SU-DHL-6 (cell line): ENCODE measurements around the gene NUBP2.

Experiments
- H2AFZ ChIP-seq: fragments of 200-600 bp; sonication (generic); 2 replicates; pipeline ENCODE4 v1.6.1; 2014; ENCODE audit warnings: low read depth, mild to moderate bottlenecking, moderate library complexity, mixed read lengths, antibody characterized with exemption, low read length; ENCODE audit not compliant: severe bottlenecking
- H3F3A ChIP-seq: fragments of 200-600 bp; shearing (Covaris generic); 2 replicates; pipeline ENCODE4 v1.6.0; 2016; ENCODE audit warnings: antibody characterized with exemption, mild to moderate bottlenecking; ENCODE audit not compliant: insufficient read depth
- H3K27ac ChIP-seq: fragments of 200-600 bp; sonication (generic); 2 replicates; pipeline ENCODE4 v1.5.1; 2016; ENCODE audit warnings: low read depth, mild to moderate bottlenecking, low read length, moderate library complexity, mixed read lengths
- H3K27me3 ChIP-seq: fragments of 200-600 bp; sonication (generic), shearing (Covaris generic); 2 replicates; pipeline ENCODE4 v1.6.0; 2014; ENCODE audit warnings: mild to moderate bottlenecking, low read length
- H3K36me3 ChIP-seq: fragments of 200-600 bp; sonication (generic); 2 replicates; pipeline ENCODE4 v1.6.1; 2014; ENCODE audit warnings: mild to moderate bottlenecking, low read length, mixed read lengths
- H3K4me2 ChIP-seq: fragments of 300-600, 200-600 bp; shearing (Covaris generic), sonication (generic); 2 replicates; pipeline ENCODE4 v1.6.0; 2014; ENCODE audit warnings: low read length, low read depth, mild to moderate bottlenecking; ENCODE audit not compliant: poor library complexity, severe bottlenecking
- H3K4me3 ChIP-seq: fragments of 200-600 bp; sonication (generic); 2 replicates; pipeline ENCODE4 v1.5.1; 2014; ENCODE audit warnings: antibody characterized with exemption, low read length, mild to moderate bottlenecking, mixed read lengths; ENCODE audit not compliant: insufficient read depth, poor library complexity, severe bottlenecking
- H3K79me2 ChIP-seq: fragments of 200-600 bp; sonication (generic); 2 replicates; pipeline ENCODE4 v1.6.1; 2014; ENCODE audit warnings: mild to moderate bottlenecking, low read length, moderate library complexity; ENCODE audit not compliant: insufficient read depth
- H3K9ac ChIP-seq: fragments of 200-600 bp; sonication (generic); 2 replicates; pipeline ENCODE4 v1.7.0; 2014; ENCODE audit warnings: mild to moderate bottlenecking, low read length
- H3K9me2 ChIP-seq: fragments of 200-600 bp; sonication (generic); replicated peaks from 2 replicates; pipeline ENCODE4 v1.6.1; 2014; ENCODE audit warnings: low read length; ENCODE audit not compliant: insufficient read depth
- H3K9me3 ChIP-seq: fragments of 200-600 bp; sonication (generic); 2 replicates; pipeline ENCODE4 v1.6.1; 2014; ENCODE audit warnings: low read length, mixed read lengths; ENCODE audit not compliant: insufficient read depth
- H4K20me1 ChIP-seq: fragments of 200-600 bp; sonication (generic); 2 replicates; pipeline ENCODE4 v1.6.1; 2014; ENCODE audit warnings: low read depth, mild to moderate bottlenecking, antibody characterized with exemption, low read length, moderate library complexity, mixed read lengths
- CTCF ChIP-seq: fragments of 200-600 bp; sonication (generic); IDR thresholded peaks from one replicate; pipeline ENCODE4 v1.5.1; 2017; ENCODE audit warnings: antibody characterized with exemption, mild to moderate bottlenecking, low read length, moderate library complexity; ENCODE audit not compliant: insufficient read depth, poor library complexity, severe bottlenecking
- EZH2phosphoT487 ChIP-seq: fragments of 200-600 bp; sonication (generic), shearing (Covaris generic); conservative IDR thresholded peaks from 2 replicates; pipeline ENCODE4 v1.6.1; 2018; ENCODE audit warnings: mild to moderate bottlenecking, antibody characterized with exemption, low read length, moderate library complexity, mixed read lengths

The NUBP2 gene

DNA sequence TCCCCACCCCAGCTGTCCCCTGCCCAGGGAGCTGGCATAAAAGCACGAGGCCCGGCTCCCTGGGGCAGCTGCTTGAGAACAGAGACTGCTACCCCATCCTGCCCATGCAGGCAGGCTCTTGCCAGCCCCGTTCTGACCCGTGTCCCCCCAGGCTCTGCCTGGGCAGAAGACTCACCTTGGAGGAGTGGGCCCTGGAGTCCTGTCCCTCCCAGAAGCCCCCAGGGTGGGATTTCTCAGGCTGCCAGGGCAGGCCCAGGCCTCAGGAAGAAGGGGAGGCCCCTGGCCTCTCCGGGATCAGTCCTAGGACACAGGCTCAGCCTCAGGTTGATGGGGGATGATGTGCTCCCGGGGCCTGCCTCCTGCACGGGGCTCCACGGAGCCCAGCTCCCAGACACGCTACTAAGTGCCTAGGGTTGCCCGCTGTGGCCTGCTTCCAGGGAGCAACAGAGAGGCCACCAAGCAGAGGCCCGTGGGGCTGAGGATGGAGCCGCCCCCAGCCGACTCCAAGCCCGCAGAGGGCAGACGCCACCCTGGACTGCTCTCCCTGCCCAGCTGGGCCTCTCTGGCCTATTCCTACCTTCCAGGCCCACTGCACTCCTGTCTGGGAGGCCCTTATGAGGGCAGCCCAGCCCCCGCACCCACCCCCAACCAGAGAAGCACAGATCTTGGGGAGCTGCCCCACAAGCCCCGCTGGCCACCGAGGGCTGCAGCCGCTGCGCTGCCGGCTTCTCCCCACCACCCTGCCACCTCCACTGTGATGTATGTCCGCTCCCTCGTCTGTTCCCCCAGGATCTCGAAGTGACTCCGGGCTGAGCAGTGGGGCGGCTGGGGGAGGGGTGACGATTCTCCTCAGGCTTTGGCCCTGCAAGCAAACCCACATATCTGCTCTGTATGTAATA is 13.1 kb upstream of the NUBP2 start:
- no peaks in the 10 kb centered on the region for H3K9me2 ChIP-seq
- no peaks in the 10 kb centered on the region for H3K36me3 ChIP-seq
- peak overlapping the region; percentile 95 for H3K4me2 ChIP-seq
- H3K79me2 ChIP-seq = peaks cover 16% of the 10 kb centered on the region
- H3F3A ChIP-seq = peaks cover 16% of the 10 kb centered on the region; the same call in 1 of the 2 replicates
- H4K20me1 ChIP-seq = no peaks in the 10 kb centered on the region
- no peak overlapping the region for H3K9ac ChIP-seq
- no peaks in the 10 kb centered on the region for H3K9me3 ChIP-seq
- no peak for TF ChIP-seq CTCF
- H2AFZ ChIP-seq = no peak overlapping the region
- H3K27ac ChIP-seq = no peak overlapping the region
- no peak overlapping the region for H3K4me3 ChIP-seq
- no peaks in the 10 kb centered on the region for H3K27me3 ChIP-seq

- peak overlapping the region; percentile 90 for H3K4me3 ChIP-seq
- no peak overlapping the region for H2AFZ ChIP-seq
- H3K36me3 ChIP-seq = no peaks in the 10 kb centered on the region
- peak overlapping the region; percentile 95 for H3K4me2 ChIP-seq
- peak overlapping the region; percentile 84 for H3K27ac ChIP-seq
- no peaks in the 10 kb centered on the region for H4K20me1 ChIP-seq
- H3F3A ChIP-seq = peaks cover 16% of the 10 kb centered on the region; the same call in 1 of the 2 replicates
- H3K9me3 ChIP-seq = no peaks in the 10 kb centered on the region
- H3K27me3 ChIP-seq = no peaks in the 10 kb centered on the region
- H3K9ac ChIP-seq = peak overlapping the region; percentile 93
- H3K9me2 ChIP-seq = no peaks in the 10 kb centered on the region
- no peak for TF ChIP-seq EZH2phosphoT487
- no peak for TF ChIP-seq CTCF
- peaks cover 16% of the 10 kb centered on the region for H3K79me2 ChIP-seq
Observed at GRCh38 chr16:1770328-1771187, 12.2 kb upstream of the NUBP2 start.

- H3K4me3 ChIP-seq = peak within 1 kb of the TSS; percentile 90
- peaks cover 16% of the 10 kb centered on the region; the same call in 1 of the 2 replicates for H3F3A ChIP-seq
- TF ChIP-seq EZH2phosphoT487 (no peak), CTCF (no peak)
- no peaks in the 10 kb centered on the region for H3K36me3 ChIP-seq
- H3K27me3 ChIP-seq = no peaks in the 10 kb centered on the region
- peak within 1 kb of the TSS; percentile 93 for H3K9ac ChIP-seq
- peak within 1 kb of the TSS; percentile 84 for H3K27ac ChIP-seq
- no peaks in the 10 kb centered on the region for H3K9me2 ChIP-seq
- peak within 1 kb of the TSS; percentile 81 for H2AFZ ChIP-seq
- H4K20me1 ChIP-seq = no peaks in the 10 kb centered on the region
- H3K4me2 ChIP-seq = peak within 1 kb of the TSS; percentile 95
- peaks cover 16% of the 10 kb centered on the region for H3K79me2 ChIP-seq
- H3K9me3 ChIP-seq = no peaks in the 10 kb centered on the region
Observed at GRCh38 chr16:1771188-1771863, 11.4 kb upstream of the NUBP2 start, which contains the start of gene NME3. Gene NME3 (minus strand): TSS chr16:1771543. CDS start chr16:1771534, 9 bp downstream.
